Caco-2 (cell line): ENCODE measurements around the gene TDP1. TPM values are rescaled to one million over a fixed set of nuclear protein-coding genes. Genes with fewer than 3 reads are reported as not detected.

Experiments used
- BruUV-seq: library from RNA; stranded (reverse); fragments of 400-500 nt; replicated peaks from 2 replicates; lab custom pipeline; 2021; lab: Mats Ljungman, UMichigan
- CTCF ChIA-PET: fragments of 300-600 bp; sonication (Branson Sonifier 250); formaldehyde crosslinking; loops from one replicate; lab custom pipeline; 2022; ENCODE audit warnings: antibody characterized with exemption; lab: Charles Lee
- POLR2A ChIA-PET: fragments of 300-600 bp; sonication (Branson Sonifier 250); formaldehyde crosslinking; loops from one replicate; lab custom pipeline; 2022; ENCODE audit warnings: antibody characterized with exemption; lab: Charles Lee
- DNase-seq, 2 experiments: peaks; one replicate each; pipeline versions ENCODE4 v3.0.0 to v3.0.0-alpha.2; 2020 to 2022
- H3K27me3 ChIP-seq: replicated peaks from 2 replicates; pipeline ENCODE4 v1.6.0; 2011; ENCODE audit warnings: low read length; ENCODE audit not compliant: control insufficient read depth, insufficient read depth
- H3K36me3 ChIP-seq: 2 replicates; pipeline ENCODE4 v1.5.1; 2011; ENCODE audit warnings: low read length; ENCODE audit not compliant: control insufficient read depth, insufficient read depth
- H3K4me1 ChIP-seq: fragments of 250-450 bp; sonication (Bioruptor Pico); 2 replicates; pipeline ENCODE4 v1.5.1; 2020; ENCODE audit warnings: mild to moderate bottlenecking
- H3K4me3 ChIP-seq: 2 replicates; pipeline ENCODE4 v1.5.1; 2011; ENCODE audit warnings: low read depth, mild to moderate bottlenecking, control low read depth, low read length
- H3K9me3 ChIP-seq: fragments of 250-450 bp; sonication (Bioruptor Pico); 2 replicates; pipeline ENCODE4 v1.5.1; 2020; ENCODE audit warnings: mild to moderate bottlenecking, moderate library complexity
- H3K27ac Mint-ChIP-seq: one replicate; pipeline ENCODE4 v1.8.0; 2022; ENCODE audit warnings: mixed read lengths; ENCODE audit not compliant: unreplicated experiment
- H3K27me3 Mint-ChIP-seq: one replicate; pipeline ENCODE4 v1.8.0; 2022; ENCODE audit warnings: mixed read lengths; ENCODE audit not compliant: insufficient read depth, unreplicated experiment
- H3K36me3 Mint-ChIP-seq: one replicate; pipeline ENCODE4 v1.8.0; 2022; ENCODE audit warnings: mild to moderate bottlenecking, mixed read lengths; ENCODE audit not compliant: insufficient read depth, unreplicated experiment
- H3K4me1 Mint-ChIP-seq: one replicate; pipeline ENCODE4 v1.8.0; 2022; ENCODE audit warnings: low read depth, mixed read lengths; ENCODE audit not compliant: unreplicated experiment
- H3K4me3 Mint-ChIP-seq: one replicate; pipeline ENCODE4 v1.8.0; 2022; ENCODE audit warnings: mild to moderate bottlenecking, moderate library complexity, mixed read lengths; ENCODE audit not compliant: unreplicated experiment
- H3K9me3 Mint-ChIP-seq: one replicate; pipeline ENCODE4 v1.8.0; 2022; ENCODE audit warnings: mixed read lengths; ENCODE audit not compliant: unreplicated experiment
- CTCF ChIP-seq, 2 experiments: fragments of 200-600 bp in 1 of 2; IDR thresholded peaks; 1 replicate in 1 of 2; 2 replicates in 1 of 2; pipeline versions ENCODE4 v1.5.1 to v1.8.0; 2011 to 2022; ENCODE audit warnings: antibody characterized with exemption in 1 of 2, control low read depth in 1 of 2, inconsistent platforms in 1 of 2, low read depth in 1 of 2, low read length in 1 of 2, mild to moderate bottlenecking in 1 of 2, moderate library complexity in 1 of 2; ENCODE audit not compliant: insufficient read depth in 1 of 2, severe bottlenecking in 1 of 2, unreplicated experiment in 1 of 2
- intact Hi-C: fragments of 100-400 bp; cut with micrococcal nuclease; formaldehyde crosslinking; loops from one replicate; pipeline ENCODE4 v1.10.0; 2022; ENCODE audit not compliant: unreplicated experiment
- total RNA-seq: library from RNA; stranded (reverse); gene quantifications from 2 replicates; pipeline ENCODE4 v1.2.3, GENCODE V29; 2022

Gene TDP1
- total RNA-seq, 1 experiment from 2014 or later, result 29.0 TPM

- Mint-ChIP-seq H3K27ac (no peak overlapping the region), H3K9me3 (no peaks in the 10 kb centered on the region), H3K36me3 (no peaks in the 10 kb centered on the region), H3K27me3 (no peaks in the 10 kb centered on the region), H3K4me3 (no peak overlapping the region), H3K4me1 (no peaks in the 10 kb centered on the region)
- intact Hi-C loops, result no loop called here
- no peak overlapping the region for H3K4me3 ChIP-seq
- ChIA-PET CTCF (no interaction called here), POLR2A (no interaction called here)
- DNase-seq, result no peak
- H3K9me3 ChIP-seq, result no peaks in the 10 kb centered on the region
- no peaks in the 10 kb centered on the region for H3K36me3 ChIP-seq
- no peaks in the 10 kb centered on the region for H3K4me1 ChIP-seq
- H3K27me3 ChIP-seq, result no peaks in the 10 kb centered on the region
- TF ChIP-seq CTCF (IDR thresholded peaks at IDR 0.05; ENCODE audit: insufficient read depth in 1 of 2, low read depth in 1 of 2, low read length in 1 of 2, severe bottlenecking in 1 of 2, unreplicated experiment in 1 of 2), result no peak
- BruUV-seq, result no TSS peak
Observed at GRCh38 chr14:89933002-89933401, 22.7 kb upstream of the TDP1 start.

- ChIA-PET POLR2A (interaction anchor here (0.6 kb wide), 1 partner anchor 597 kb away, joined by 20 read pairs; no protein-coding TSS in a partner anchor), CTCF (interaction anchor here (0.8 kb wide), 2 partner anchors 896 to 909 kb away, joined by 3 read pairs; no protein-coding TSS in a partner anchor)
- Histone ChIP-seq H3K36me3 (no peaks in the 10 kb centered on the region), H3K9me3 (no peaks in the 10 kb centered on the region), H3K27me3 (no peaks in the 10 kb centered on the region), H3K4me1 (no peaks in the 10 kb centered on the region), H3K4me3 (no peak overlapping the region)
- Mint-ChIP-seq H3K27ac (no peak overlapping the region), H3K9me3 (no peaks in the 10 kb centered on the region), H3K27me3 (no peaks in the 10 kb centered on the region), H3K4me1 (no peaks in the 10 kb centered on the region), H3K4me3 (no peak overlapping the region), H3K36me3 (no peaks in the 10 kb centered on the region)
- intact Hi-C loops, result no loop called here
- DNase-seq, result no peak
- BruUV-seq, result no TSS peak
- TF ChIP-seq CTCF (IDR thresholded peaks at IDR 0.05; ENCODE audit: insufficient read depth in 1 of 2, low read depth in 1 of 2, low read length in 1 of 2, severe bottlenecking in 1 of 2, unreplicated experiment in 1 of 2), result no peak
Observed at GRCh38 chr14:89936654-89937185, 19.0 kb upstream of the TDP1 start.

- DNase-seq, result no peak
- no peak overlapping the region for H3K4me3 ChIP-seq
- H3K27me3 Mint-ChIP-seq, result no peaks in the 10 kb centered on the region
- H3K4me1 Mint-ChIP-seq, result no peaks in the 10 kb centered on the region
- H3K27me3 ChIP-seq, result no peaks in the 10 kb centered on the region
- no peak overlapping the region for H3K27ac Mint-ChIP-seq
- H3K9me3 Mint-ChIP-seq, result no peaks in the 10 kb centered on the region
- no peaks in the 10 kb centered on the region for H3K4me1 ChIP-seq
- H3K36me3 ChIP-seq, result no peaks in the 10 kb centered on the region
- H3K36me3 Mint-ChIP-seq, result no peaks in the 10 kb centered on the region
- ChIA-PET CTCF (no interaction called here), POLR2A (no interaction called here)
- no TSS peak for BruUV-seq
- H3K9me3 ChIP-seq, result no peaks in the 10 kb centered on the region
- no peak for TF ChIP-seq CTCF (IDR thresholded peaks at IDR 0.05; ENCODE audit: insufficient read depth in 1 of 2, low read depth in 1 of 2, low read length in 1 of 2, severe bottlenecking in 1 of 2, unreplicated experiment in 1 of 2)
- intact Hi-C loops, result no loop called here
- H3K4me3 Mint-ChIP-seq, result no peak overlapping the region
Observed at GRCh38 chr14:89941830-89942377, 13.8 kb upstream of the TDP1 start.
